ENCODE data around the gene LRRC23.

The LRRC23 gene

DNA sequence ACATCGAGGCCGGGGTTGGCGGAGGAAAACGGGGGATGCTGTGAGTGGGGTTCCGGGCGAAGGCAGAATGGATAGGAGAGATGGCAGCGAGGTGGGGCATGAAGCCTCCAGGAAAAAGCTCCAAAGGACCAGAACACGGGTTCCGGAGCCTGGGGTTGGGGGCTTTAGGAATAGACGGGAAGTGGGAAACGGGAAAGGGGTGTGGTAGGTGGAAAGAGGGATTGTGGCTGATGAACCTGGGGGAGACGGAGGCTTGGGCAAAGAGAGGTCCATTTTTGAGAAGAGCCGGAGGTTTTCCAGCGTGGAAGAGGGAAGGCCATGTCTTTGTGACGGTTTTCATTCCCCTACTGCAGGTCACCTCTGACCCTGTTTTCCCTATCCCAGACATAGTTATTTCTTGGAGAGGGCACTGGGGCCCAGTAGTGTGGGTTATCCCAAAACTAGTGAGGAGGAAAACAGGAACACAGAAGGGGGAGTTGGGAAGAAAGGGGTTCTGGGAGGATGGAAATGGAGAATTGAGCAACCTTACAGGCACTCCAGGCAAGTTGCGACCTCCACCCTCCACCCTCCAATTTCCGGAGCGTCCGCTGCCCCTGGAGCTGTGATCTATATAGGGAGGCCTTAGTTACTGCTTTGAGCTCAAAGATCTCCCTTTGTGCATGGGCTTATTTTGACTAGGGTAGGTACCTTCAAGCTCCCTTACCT lies 24.2 kb downstream of the LRRC23 start:
- no peak for DNase-seq

- DNase-seq = no peak
Measured at GRCh38 chr12:6929466-6930452, 25.1 kb downstream of the LRRC23 start.

DNA sequence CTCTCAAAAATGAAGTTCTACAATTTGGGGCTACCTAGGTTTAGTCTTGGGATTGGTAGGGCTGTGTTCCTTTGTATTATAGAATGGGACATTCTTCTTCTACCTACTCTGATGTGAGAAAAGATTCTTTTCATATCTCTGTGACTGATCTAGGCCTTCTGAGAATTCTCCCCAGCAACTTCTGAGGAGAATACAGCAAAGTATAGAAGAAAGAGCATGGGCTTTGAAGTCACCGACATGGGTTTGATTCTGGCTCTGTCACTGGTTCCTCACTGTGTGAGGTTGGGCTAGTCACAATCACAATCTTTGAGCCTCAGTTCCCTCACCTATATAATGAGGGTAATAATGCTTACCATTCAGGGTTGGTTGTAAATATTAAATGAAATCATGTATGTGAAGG lies 28.1 kb downstream of the LRRC23 start:
- no peak for DNase-seq

GRCh38 chr12:6934110-6934509 lies 29.5 kb downstream of the LRRC23 start:
- no peak for DNase-seq

GRCh38 chr12:6935371-6936193 lies 31.0 kb downstream of the LRRC23 start:
- no peak for DNase-seq

DNA sequence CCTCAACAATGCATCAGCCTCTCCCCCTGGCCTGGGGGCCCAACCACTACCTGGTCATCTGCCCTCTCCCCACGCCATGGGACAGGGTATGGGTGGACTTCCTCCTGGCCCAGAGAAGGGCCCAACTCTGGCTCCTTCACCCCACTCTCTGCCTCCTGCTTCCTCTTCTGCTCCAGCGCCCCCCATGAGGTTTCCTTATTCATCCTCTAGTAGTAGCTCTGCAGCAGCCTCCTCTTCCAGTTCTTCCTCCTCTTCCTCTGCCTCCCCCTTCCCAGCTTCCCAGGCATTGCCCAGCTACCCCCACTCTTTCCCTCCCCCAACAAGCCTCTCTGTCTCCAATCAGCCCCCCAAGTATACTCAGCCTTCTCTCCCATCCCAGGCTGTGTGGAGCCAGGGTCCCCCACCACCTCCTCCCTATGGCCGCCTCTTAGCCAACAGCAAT lies 31.6 kb downstream of the LRRC23 start:
- DNase-seq = no peak

DNA sequence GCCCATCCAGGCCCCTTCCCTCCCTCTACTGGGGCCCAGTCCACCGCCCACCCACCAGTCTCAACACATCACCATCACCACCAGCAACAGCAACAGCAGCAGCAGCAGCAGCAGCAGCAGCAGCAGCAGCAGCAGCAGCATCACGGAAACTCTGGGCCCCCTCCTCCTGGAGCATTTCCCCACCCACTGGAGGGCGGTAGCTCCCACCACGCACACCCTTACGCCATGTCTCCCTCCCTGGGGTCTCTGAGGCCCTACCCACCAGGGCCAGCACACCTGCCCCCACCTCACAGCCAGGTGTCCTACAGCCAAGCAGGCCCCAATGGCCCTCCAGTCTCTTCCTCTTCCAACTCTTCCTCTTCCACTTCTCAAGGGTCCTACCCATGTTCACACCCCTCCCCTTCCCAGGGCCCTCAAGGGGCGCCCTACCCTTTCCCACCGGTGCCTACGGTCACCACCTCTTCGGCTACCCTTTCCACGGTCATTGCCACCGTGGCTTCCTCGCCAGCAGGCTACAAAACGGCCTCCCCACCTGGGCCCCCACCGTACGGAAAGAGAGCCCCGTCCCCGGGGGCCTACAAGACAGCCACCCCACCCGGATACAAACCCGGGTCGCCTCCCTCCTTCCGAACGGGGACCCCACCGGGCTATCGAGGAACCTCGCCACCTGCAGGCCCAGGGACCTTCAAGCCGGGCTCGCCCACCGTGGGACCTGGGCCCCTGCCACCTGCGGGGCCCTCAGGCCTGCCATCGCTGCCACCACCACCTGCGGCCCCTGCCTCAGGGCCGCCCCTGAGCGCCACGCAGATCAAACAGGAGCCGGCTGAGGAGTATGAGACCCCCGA lies 32.2 kb downstream of the LRRC23 start:
- peak; percentile 86 for DNase-seq

- DNase-seq = peak; percentile 96
Measured at GRCh38 chr12:6937481-6938352, 33.1 kb downstream of the LRRC23 start.

GRCh38 chr12:6938353-6939190 lies 34.0 kb downstream of the LRRC23 start:
- DNase-seq = no peak

GRCh38 chr12:6939191-6939540 lies 34.5 kb downstream of the LRRC23 start:
- no peak for DNase-seq

DNA sequence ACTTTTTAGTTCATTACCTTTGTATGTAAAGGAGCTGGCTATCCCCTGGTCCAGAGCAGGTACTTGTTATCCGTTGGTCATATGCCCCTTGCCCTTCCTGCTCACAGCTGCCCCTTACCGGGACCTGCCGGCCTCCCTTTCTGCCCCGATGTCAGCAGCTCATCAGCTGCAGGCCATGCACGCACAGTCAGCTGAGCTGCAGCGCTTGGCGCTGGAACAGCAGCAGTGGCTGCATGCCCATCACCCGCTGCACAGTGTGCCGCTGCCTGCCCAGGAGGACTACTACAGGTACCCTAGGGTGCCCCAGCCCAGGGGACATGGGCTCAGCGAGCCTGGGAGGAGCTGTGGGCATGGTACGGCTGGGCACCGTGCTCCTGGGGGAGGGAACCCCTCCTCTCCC lies 36.6 kb downstream of the LRRC23 start:
- no peak for DNase-seq

- no peak for DNase-seq
Measured at GRCh38 chr12:6941782-6942181, 37.2 kb downstream of the LRRC23 start.

DNA sequence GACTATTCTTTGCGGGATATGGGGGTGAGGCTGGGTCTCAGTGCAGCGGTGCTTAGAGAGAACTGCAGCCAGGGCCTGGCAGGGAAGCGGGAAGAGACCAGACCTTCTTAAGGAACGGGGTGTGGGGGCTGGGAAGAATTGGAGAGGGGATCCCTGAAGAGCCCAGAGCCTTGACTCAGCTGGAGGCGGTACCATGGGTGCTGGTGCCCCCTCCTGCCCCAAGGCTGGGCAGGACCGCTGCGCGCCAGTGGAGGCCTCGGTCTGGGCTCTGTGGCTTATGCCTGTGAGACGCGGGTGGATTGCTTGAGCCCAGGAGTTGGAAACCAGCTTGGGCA lies 37.7 kb downstream of the LRRC23 start:
- DNase-seq = no peak

- peak; percentile 88 for DNase-seq
Measured at GRCh38 chr12:6943389-6943721, 38.7 kb downstream of the LRRC23 start.

DNA sequence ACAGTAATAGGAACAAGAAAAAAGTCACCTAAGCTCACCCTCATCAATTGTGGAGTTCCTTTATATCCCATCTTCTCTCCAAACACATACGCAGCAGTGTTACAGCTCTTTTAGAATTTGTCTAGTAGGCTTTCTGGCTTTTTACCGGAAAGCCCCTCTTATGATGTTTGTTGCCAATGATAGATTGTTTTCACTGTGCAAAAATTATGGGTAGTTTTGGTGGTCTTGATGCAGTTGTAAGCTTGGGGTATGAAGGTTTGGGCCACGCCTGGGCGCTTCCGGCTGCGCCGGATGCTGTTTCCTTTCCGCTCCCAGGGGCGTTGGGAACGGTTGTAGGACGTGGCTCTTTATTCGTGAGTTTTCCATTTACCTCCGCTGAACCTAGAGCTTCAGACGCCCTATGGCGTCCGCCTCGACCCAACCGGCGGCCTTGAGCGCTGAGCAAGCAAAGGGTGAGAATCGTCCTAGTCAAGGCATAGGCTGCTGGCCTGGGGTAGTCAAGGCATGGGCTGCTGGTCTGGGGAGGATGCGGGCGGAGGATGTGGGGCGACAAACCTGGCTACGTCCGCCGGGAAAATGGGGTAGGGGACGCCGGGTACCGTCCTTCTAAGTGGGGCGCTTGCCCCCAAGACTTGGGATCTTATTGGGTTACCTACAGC lies 39.2 kb downstream of the LRRC23 start, which contains the start of the genes C12orf57 and RNU7-1:
Gene C12orf57 (plus strand): TSS at position 301 of the 659 bp plus-strand sequence. CDS start 100 bp downstream, at position 401.
Gene RNU7-1 (plus strand): TSS at position 95 of the 659 bp plus-strand sequence.
- peak; percentile 84 for DNase-seq

GRCh38 chr12:6944381-6945186 lies 40.0 kb downstream of the LRRC23 start:
- peak; percentile 91 for DNase-seq

GRCh38 chr12:6945613-6946012 lies 41.0 kb downstream of the LRRC23 start:
- no peak for DNase-seq

GRCh38 chr12:6946033-6946919 lies 41.7 kb downstream of the LRRC23 start:
- DNase-seq = peak; percentile 85

Data from NCI-H1436 (cell line).